CD4-positive, CD25-positive, alpha-beta regulatory T cell (primary cell): ENCODE results near the gene OSBPL9. TPM values are rescaled to one million over a fixed set of nuclear protein-coding genes. Genes with fewer than 3 reads are reported as not detected.
"Not testable (repeated sequence)": the region's sequence is repeated elsewhere in the genome, so short reads cannot be mapped to it uniquely, and the experiment has no call there.

Source experiments
- ATAC-seq, 2 donors: fragments of 150-1000 bp; cut with Tn5 transposase; one replicate each; pipeline ENCODE4 v1.10.0; 2021; ENCODE audit warnings: low read depth in 2 of 2, moderate number of reproducible peaks in 2 of 2, moderate library complexity in 1 of 2
- DNase-seq, 3 donors: peaks; one replicate each; pipeline versions ENCODE4 v3.0.0 to v3.0.0-alpha.2; 2012 to 2022; ENCODE audit warnings: mixed read lengths in 1 of 3
- H3K27ac ChIP-seq: one replicate; pipeline ENCODE4 v1.7.0; 2013; ENCODE audit warnings: mild to moderate bottlenecking, low read length; ENCODE audit not compliant: insufficient read depth, poor library complexity, severe bottlenecking
- H3K27me3 ChIP-seq: one replicate; pipeline ENCODE4 v1.7.0; 2013; ENCODE audit warnings: low read length; ENCODE audit not compliant: control insufficient read depth, insufficient read depth
- H3K36me3 ChIP-seq: one replicate; pipeline ENCODE4 v1.7.0; 2013; ENCODE audit warnings: mild to moderate bottlenecking, low read length, moderate library complexity; ENCODE audit not compliant: control insufficient read depth, insufficient read depth
- H3K4me1 ChIP-seq: 2 replicates; pipeline ENCODE4 v1.7.0; 2013; ENCODE audit warnings: mild to moderate bottlenecking, low read length; ENCODE audit not compliant: insufficient read depth, control insufficient read depth, poor library complexity, severe bottlenecking
- H3K4me3 ChIP-seq: one replicate; pipeline ENCODE4 v1.7.0; 2013; ENCODE audit warnings: low read depth, mild to moderate bottlenecking, low read length, moderate library complexity
- H3K9me3 ChIP-seq, 2 experiments: 1 replicate in 1 of 2; 2 replicates in 1 of 2; pipeline ENCODE4 v1.7.0; 2013; ENCODE audit warnings: low read length in 2 of 2, mild to moderate bottlenecking in 1 of 2, moderate library complexity in 1 of 2; ENCODE audit not compliant: control insufficient read depth in 2 of 2
- H3K27ac Mint-ChIP-seq, 3 donors: one replicate each; pipeline ENCODE4 v1.8.0; 2020 to 2022; ENCODE audit warnings: mild to moderate bottlenecking in 3 of 3, mixed read lengths in 3 of 3, moderate library complexity in 2 of 3
- H3K27me3 Mint-ChIP-seq: one replicate; pipeline ENCODE4 v1.8.0; 2022; ENCODE audit warnings: mild to moderate bottlenecking, mixed read lengths
- H3K36me3 Mint-ChIP-seq: one replicate; pipeline ENCODE4 v1.8.0; 2020; ENCODE audit warnings: mixed read lengths
- H3K4me1 Mint-ChIP-seq, 4 donors: one replicate each; pipeline ENCODE4 v1.8.0; 2020 to 2022; ENCODE audit warnings: mixed read lengths in 4 of 4, mild to moderate bottlenecking in 1 of 4
- H3K4me3 Mint-ChIP-seq, 4 donors: one replicate each; pipeline ENCODE4 v1.8.0; 2020 to 2022; ENCODE audit warnings: mild to moderate bottlenecking in 4 of 4, mixed read lengths in 4 of 4, moderate library complexity in 3 of 4
- H3K9me3 Mint-ChIP-seq, 7 donors: one replicate each; pipeline ENCODE4 v1.8.0; 2020 to 2022; ENCODE audit warnings: mixed read lengths in 7 of 7, mild to moderate bottlenecking in 3 of 7, moderate library complexity in 2 of 7
- polyA plus RNA-seq, 4 donors: library from polyadenylated mRNA; unstranded; fragments of 300-500 nt; fragmentation: Illumina TruSeq; gene quantifications; one replicate each; pipeline ENCODE4 v1.2.3, GENCODE V29; 2021
- total RNA-seq: library from RNA; stranded (reverse); gene quantifications from one replicate; pipeline ENCODE4 v1.2.3, GENCODE V29; 2022

Gene OSBPL9
- total and polyA plus RNA-seq, 5 donors from 2014 or later = 33.5 to 45.2 (median 40.0) TPM

DNA sequence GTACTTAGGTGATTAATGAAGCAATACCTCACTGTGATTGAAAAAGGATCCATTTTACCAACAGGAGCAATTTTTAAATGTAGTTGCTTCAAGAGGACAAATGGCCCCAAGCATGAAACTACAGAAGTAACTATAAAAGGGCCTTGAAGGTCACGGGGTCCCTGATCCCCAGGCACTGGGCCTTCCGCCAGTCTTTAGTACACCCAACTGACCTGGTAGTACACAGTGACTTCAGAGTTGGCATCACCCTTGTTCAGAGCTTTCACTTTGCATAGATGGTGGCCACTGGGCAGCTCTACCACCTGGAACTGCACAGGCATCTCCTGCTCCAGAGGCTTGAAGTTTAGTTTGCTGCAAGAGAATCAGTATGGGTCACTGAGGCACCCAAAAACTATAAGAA lies 177.4 kb downstream of the OSBPL9 start:
- no peak overlapping the region for H3K4me3 Mint-ChIP-seq
- H3K27ac ChIP-seq = no peak overlapping the region
- ATAC-seq (no peak), DNase-seq (no peak)
- H3K27me3 ChIP-seq = no peaks in the 10 kb centered on the region
- H3K9me3 Mint-ChIP-seq = no peaks in the 10 kb centered on the region
- H3K9me3 ChIP-seq = no peaks in the 10 kb centered on the region
- peaks cover 0 to 7% (median 3%) of the 10 kb centered on the region in 4 donors for H3K4me1 Mint-ChIP-seq
- H3K4me1 ChIP-seq = no peaks in the 10 kb centered on the region
- H3K4me3 ChIP-seq = no peak overlapping the region
- peak overlapping the region in 2 of 3 donors; percentile 40 to 76 for H3K27ac Mint-ChIP-seq
- peaks cover 71% of the 10 kb centered on the region for H3K36me3 Mint-ChIP-seq
- no peaks in the 10 kb centered on the region for H3K27me3 Mint-ChIP-seq
- peaks cover 85% of the 10 kb centered on the region for H3K36me3 ChIP-seq

DNA sequence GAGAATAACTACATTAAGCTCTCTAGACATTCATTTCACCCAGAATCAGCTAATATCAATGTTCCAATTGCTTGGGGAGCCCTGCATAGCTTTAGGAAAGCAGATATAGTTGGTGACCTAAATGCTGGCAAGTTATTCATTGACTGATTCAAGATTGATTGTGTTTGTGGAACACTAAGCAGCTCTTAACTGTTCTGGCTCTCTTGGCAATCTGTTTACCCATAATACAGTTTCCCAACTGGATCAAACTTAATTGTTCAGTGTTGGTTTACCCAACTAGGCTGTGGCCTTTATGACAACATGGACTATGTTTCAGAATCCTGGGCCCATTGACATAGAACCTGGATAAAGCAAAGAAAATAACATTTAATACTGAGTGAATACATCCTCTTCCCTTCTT lies 178.0 kb downstream of the OSBPL9 start:
- H3K27ac ChIP-seq = no peak overlapping the region
- peak overlapping the region; percentile 5 to 40 (median 33) for H3K27ac Mint-ChIP-seq
- H3K4me3 ChIP-seq = no peak overlapping the region
- no peaks in the 10 kb centered on the region for H3K27me3 ChIP-seq
- H3K4me1 Mint-ChIP-seq = peaks cover 0 to 7% (median 3%) of the 10 kb centered on the region in 4 donors
- no peaks in the 10 kb centered on the region for H3K27me3 Mint-ChIP-seq
- peaks cover 65% of the 10 kb centered on the region for H3K36me3 Mint-ChIP-seq
- H3K4me3 Mint-ChIP-seq = no peak overlapping the region
- DNase-seq (no peak), ATAC-seq (no peak)
- H3K36me3 ChIP-seq = peaks cover 85% of the 10 kb centered on the region
- no peaks in the 10 kb centered on the region for H3K4me1 ChIP-seq
- H3K9me3 ChIP-seq = no peaks in the 10 kb centered on the region
- H3K9me3 Mint-ChIP-seq = no peaks in the 10 kb centered on the region

DNA sequence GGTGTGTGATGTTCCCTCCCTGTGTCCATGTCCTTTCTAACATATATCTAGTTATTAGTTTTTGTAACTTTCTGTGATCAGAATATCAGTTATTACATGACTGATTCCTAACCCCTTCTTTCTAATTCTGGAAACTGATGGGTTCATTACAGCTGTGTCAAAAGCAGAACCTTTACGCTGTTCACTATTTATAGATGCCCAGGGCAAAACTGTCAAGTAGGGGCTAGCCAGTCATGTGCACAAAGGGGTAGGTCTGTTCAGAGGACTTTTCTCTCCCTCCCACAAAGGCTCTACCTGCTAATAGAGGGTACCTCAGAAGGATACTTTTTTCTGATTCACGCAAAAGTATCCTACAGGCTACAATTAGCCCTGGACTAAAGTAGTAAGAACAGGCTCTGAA lies 182.5 kb downstream of the OSBPL9 start:
- Mint-ChIP-seq H3K27ac (peak overlapping the region in 1 of 3 donors; percentile 55), H3K36me3 (peaks cover 46% of the 10 kb centered on the region), H3K4me3 (no peak overlapping the region), H3K9me3 (no peaks in the 10 kb centered on the region), H3K4me1 (peaks cover 0 to 4% (median 0%) of the 10 kb centered on the region in 4 donors), H3K27me3 (no peaks in the 10 kb centered on the region)
- no peaks in the 10 kb centered on the region for H3K4me1 ChIP-seq
- no peak overlapping the region for H3K4me3 ChIP-seq
- peaks cover 78% of the 10 kb centered on the region for H3K36me3 ChIP-seq
- no peaks in the 10 kb centered on the region for H3K9me3 ChIP-seq
- no peak for DNase-seq
- no peaks in the 10 kb centered on the region for H3K27me3 ChIP-seq
- ATAC-seq = no peak
- H3K27ac ChIP-seq = no peak overlapping the region

DNA sequence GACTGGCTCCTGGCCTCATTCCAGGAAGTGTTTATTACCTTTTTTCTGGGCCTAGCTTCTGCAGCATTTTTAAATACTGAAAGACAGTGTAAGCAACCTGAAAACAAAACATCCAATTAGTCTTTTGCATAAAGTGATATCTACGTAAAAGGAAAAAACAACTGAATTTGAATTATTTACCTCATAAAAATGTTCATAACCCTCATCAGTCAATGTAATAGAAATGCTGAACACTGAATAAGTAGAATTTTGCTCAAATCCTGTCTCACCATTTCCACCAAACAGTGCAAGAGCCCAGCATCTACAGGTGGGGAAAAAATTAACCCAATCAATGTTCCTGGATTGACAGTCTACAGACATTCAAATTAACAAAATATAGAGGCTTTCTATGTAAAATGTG lies 197.6 kb downstream of the OSBPL9 start:
- Mint-ChIP-seq H3K4me3 (no peak overlapping the region), H3K36me3 (peaks cover 34% of the 10 kb centered on the region), H3K27ac (peak overlapping the region in 1 of 3 donors; percentile 76), H3K9me3 (no peaks in the 10 kb centered on the region), H3K4me1 (peaks cover 0 to 10% (median 3%) of the 10 kb centered on the region in 4 donors), H3K27me3 (no peaks in the 10 kb centered on the region)
- ATAC-seq (no peak), DNase-seq (no peak)
- no peaks in the 10 kb centered on the region for H3K9me3 ChIP-seq
- peaks cover 61% of the 10 kb centered on the region for H3K36me3 ChIP-seq
- H3K4me1 ChIP-seq = no peaks in the 10 kb centered on the region
- H3K4me3 ChIP-seq = no peak overlapping the region
- no peak overlapping the region for H3K27ac ChIP-seq
- no peaks in the 10 kb centered on the region for H3K27me3 ChIP-seq

DNA sequence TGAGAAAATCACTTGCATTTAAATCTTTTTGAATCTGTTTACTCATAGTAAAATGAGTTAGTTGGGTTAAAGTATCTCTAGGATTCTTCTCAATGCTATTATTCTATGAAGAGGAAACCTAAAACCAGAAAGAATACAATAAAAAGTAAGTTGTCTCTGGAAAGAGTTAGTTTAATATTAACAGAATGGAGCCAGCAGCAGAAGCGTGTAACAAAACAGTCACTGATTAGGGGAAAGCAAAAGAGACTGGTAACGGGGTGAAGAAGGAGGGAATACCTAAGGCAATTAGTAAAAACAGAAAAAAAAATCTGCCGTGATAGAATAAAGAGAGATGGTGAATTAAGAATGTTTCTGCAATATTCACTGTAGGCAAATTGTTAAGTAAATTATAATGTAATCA lies 201.6 kb downstream of the OSBPL9 start:
- no peak for ATAC-seq
- no peaks in the 10 kb centered on the region for H3K4me1 ChIP-seq
- peaks cover 59% of the 10 kb centered on the region for H3K36me3 ChIP-seq
- H3K36me3 Mint-ChIP-seq = peaks cover 50% of the 10 kb centered on the region
- no peak overlapping the region for H3K4me3 Mint-ChIP-seq
- peaks cover 0 to 16% (median 3%) of the 10 kb centered on the region in 4 donors for H3K4me1 Mint-ChIP-seq
- no peak overlapping the region for H3K27ac ChIP-seq
- peak overlapping the region in 1 of 3 donors; percentile 30 for H3K27ac Mint-ChIP-seq
- no peaks in the 10 kb centered on the region for H3K27me3 ChIP-seq
- H3K9me3 Mint-ChIP-seq = no peaks in the 10 kb centered on the region
- no peak overlapping the region for H3K4me3 ChIP-seq
- no peaks in the 10 kb centered on the region for H3K9me3 ChIP-seq
- DNase-seq = no peak
- no peaks in the 10 kb centered on the region for H3K27me3 Mint-ChIP-seq

DNA sequence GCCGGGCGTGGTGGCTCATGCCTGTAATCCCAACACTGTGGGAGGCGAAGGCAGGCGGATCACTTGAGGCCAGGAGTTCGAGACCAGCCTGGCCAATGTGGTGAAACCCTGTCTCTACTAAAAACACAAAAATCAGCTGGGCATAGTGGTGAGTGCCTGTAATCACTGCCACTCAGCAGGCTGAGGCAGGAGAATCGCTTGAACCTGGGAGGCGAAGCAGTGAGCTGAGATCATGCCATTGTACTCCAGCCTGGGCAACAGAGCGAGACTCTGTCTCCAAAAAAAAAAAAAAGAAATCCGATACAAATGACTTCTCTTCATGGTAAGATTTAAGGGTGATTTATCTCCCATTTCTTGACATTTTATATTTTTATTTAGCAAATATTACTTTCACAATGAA lies 202.1 kb downstream of the OSBPL9 start:
- not testable (repeated sequence) for DNase-seq, H3K27me3 Mint-ChIP-seq, H3K9me3 ChIP-seq, H3K4me3 Mint-ChIP-seq, H3K4me3 ChIP-seq, H3K27ac ChIP-seq, H3K9me3 Mint-ChIP-seq, ATAC-seq, H3K27me3 ChIP-seq, H3K4me1 ChIP-seq, H3K27ac Mint-ChIP-seq
- Mint-ChIP-seq H3K4me1 (peaks cover 0 to 15% (median 3%) of the 10 kb centered on the region in 4 donors), H3K36me3 (peaks cover 45% of the 10 kb centered on the region)
- peaks cover 59% of the 10 kb centered on the region for H3K36me3 ChIP-seq

DNA sequence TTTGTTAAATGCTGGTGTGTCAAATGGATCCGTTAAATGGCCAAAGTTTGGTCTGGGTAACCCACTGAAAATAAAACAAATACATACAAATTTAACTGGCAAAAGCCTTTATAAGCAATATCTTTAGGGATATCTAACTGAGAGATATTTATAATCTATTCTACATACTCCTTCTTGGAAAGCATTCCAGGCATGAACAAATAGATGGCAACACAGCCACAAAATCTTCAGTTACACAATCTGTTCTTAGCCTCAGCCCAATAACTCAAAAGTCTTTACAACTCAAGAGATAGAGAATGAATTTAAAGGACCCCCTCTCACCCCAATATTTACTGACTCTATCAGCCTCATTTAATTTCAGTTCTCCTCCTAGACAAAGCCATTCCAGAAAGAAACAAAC lies 202.9 kb downstream of the OSBPL9 start:
- DNase-seq = no peak
- Mint-ChIP-seq H3K4me1 (peaks cover 0 to 7% (median 2%) of the 10 kb centered on the region in 4 donors), H3K4me3 (no peak overlapping the region), H3K27ac (peak overlapping the region in 1 of 3 donors; percentile 18), H3K36me3 (peaks cover 43% of the 10 kb centered on the region), H3K27me3 (no peaks in the 10 kb centered on the region), H3K9me3 (no peaks in the 10 kb centered on the region)
- H3K4me3 ChIP-seq = no peak overlapping the region
- H3K27me3 ChIP-seq = no peaks in the 10 kb centered on the region
- H3K36me3 ChIP-seq = peaks cover 57% of the 10 kb centered on the region
- no peaks in the 10 kb centered on the region for H3K4me1 ChIP-seq
- no peaks in the 10 kb centered on the region for H3K9me3 ChIP-seq
- no peak for ATAC-seq
- no peak overlapping the region for H3K27ac ChIP-seq

DNA sequence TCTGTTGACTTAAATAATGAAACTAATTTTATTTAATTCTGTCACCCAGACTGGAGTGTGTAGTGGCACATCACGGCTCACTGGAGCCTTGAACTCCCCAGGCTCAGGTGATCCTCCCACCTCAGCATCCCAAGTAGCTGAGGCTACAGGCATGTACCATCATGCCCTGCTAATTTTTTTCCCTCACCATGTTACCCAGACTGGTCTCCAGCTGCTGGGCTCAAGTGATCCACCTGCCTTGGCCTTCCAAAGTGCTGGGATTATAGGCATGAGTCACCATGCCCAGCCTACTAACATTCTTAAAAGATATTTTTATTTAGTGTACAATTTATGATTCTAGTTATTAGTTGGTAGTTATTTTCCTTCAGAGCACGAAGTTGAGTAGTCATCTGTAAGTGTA lies 212.2 kb downstream of the OSBPL9 start:
- Mint-ChIP-seq H3K9me3 (no peaks in the 10 kb centered on the region), H3K4me1 (peaks cover 0 to 13% (median 1%) of the 10 kb centered on the region in 4 donors), H3K27me3 (no peaks in the 10 kb centered on the region), H3K36me3 (peaks cover 18% of the 10 kb centered on the region), H3K4me3 (no peak overlapping the region), H3K27ac (no peak overlapping the region)
- Histone ChIP-seq H3K4me3 (no peak overlapping the region), H3K27me3 (no peaks in the 10 kb centered on the region), H3K4me1 (no peaks in the 10 kb centered on the region), H3K36me3 (peaks cover 63% of the 10 kb centered on the region), H3K27ac (no peak overlapping the region), H3K9me3 (no peaks in the 10 kb centered on the region)
- no peak for DNase-seq
- ATAC-seq = no peak
